T-cell (primary cell): ENCODE measurements around the gene MRC2. TPM values are rescaled to one million over a fixed set of nuclear protein-coding genes. Genes with fewer than 3 reads are reported as not detected.
A peak's percentile ranks its signal among the peaks of the same experiment; 100 is the strongest.

Source experiments
- ATAC-seq, 4 experiments: fragments of 200-7000 bp in 3 of 4; fragments of 150-1000 bp in 1 of 4; cut with Tn5 transposase; replicated peaks in 1 of 4; 1 replicate in 3 of 4; 2 replicates in 1 of 4; pipeline ENCODE4 v1.10.0; 2021; ENCODE audit warnings: moderate library complexity in 3 of 4, mild to moderate bottlenecking in 2 of 4, moderate number of reproducible peaks in 1 of 4
- CTCF ChIA-PET, 2 donors: fragments of 300-600 bp; sonication (Branson Sonifier 250); formaldehyde crosslinking; loops; one replicate each; lab custom pipeline; 2022; ENCODE audit warnings: antibody characterized with exemption in 2 of 2; lab: Charles Lee
- POLR2A ChIA-PET, 2 donors: fragments of 300-600 bp; sonication (Branson Sonifier 250); formaldehyde crosslinking; loops; one replicate each; lab custom pipeline; 2022; ENCODE audit warnings: antibody characterized with exemption in 2 of 2; lab: Charles Lee
- DNase-seq, 35 experiments: peaks; one replicate each; pipeline versions ENCODE4 v3.0.0 to v3.0.0-alpha.2; 2013 to 2023
- H3K27ac ChIP-seq: one replicate; pipeline ENCODE4 v1.5.1; 2013; ENCODE audit warnings: low read length
- H3K27me3 ChIP-seq, 2 experiments: replicated peaks in 1 of 2; 1 replicate in 1 of 2; 2 replicates in 1 of 2; pipeline versions ENCODE4 v1.6.1 to v1.7.0; 2013; ENCODE audit warnings: low read length in 1 of 2, mixed read lengths in 1 of 2; ENCODE audit not compliant: control insufficient read depth in 2 of 2, insufficient read depth in 2 of 2; ENCODE audit errors: extremely low read depth in 1 of 2
- H3K36me3 ChIP-seq, 2 donors: 1 replicate in 1 of 2; 2 replicates in 1 of 2; pipeline versions ENCODE4 v1.6.1 to v1.7.0; 2013; ENCODE audit warnings: low read length in 1 of 2; ENCODE audit not compliant: control insufficient read depth in 2 of 2, insufficient read depth in 1 of 2; ENCODE audit errors: extremely low read depth in 1 of 2
- H3K4me1 ChIP-seq, 2 experiments: 1 replicate in 1 of 2; 2 replicates in 1 of 2; pipeline versions ENCODE4 v1.6.1 to v1.7.0; 2013; ENCODE audit warnings: low read length in 2 of 2, mixed read lengths in 1 of 2; ENCODE audit not compliant: insufficient read depth in 2 of 2, control insufficient read depth in 1 of 2; ENCODE audit errors: extremely low read depth in 1 of 2
- H3K4me3 ChIP-seq, 2 donors: 1 replicate in 1 of 2; 2 replicates in 1 of 2; pipeline versions ENCODE4 v1.5.1 to v1.7.0; 2013; ENCODE audit warnings: mild to moderate bottlenecking in 2 of 2, low read length in 1 of 2, moderate library complexity in 1 of 2; ENCODE audit not compliant: control insufficient read depth in 1 of 2; ENCODE audit errors: extremely low read depth in 1 of 2
- H3K9me3 ChIP-seq: 2 replicates; pipeline ENCODE4 v1.7.0; 2013
- H3K27ac Mint-ChIP-seq, 2 donors: one replicate each; pipeline ENCODE4 v1.8.0; 2020 to 2021; ENCODE audit warnings: mild to moderate bottlenecking in 2 of 2, mixed read lengths in 2 of 2
- H3K27me3 Mint-ChIP-seq, 2 donors: one replicate each; pipeline ENCODE4 v1.8.0; 2021 to 2022; ENCODE audit warnings: mixed read lengths in 2 of 2
- H3K36me3 Mint-ChIP-seq: one replicate; pipeline ENCODE4 v1.8.0; 2021; ENCODE audit warnings: mixed read lengths
- H3K4me1 Mint-ChIP-seq, 3 donors: one replicate each; pipeline ENCODE4 v1.8.0; 2020 to 2022; ENCODE audit warnings: mixed read lengths in 3 of 3, mild to moderate bottlenecking in 1 of 3
- H3K4me3 Mint-ChIP-seq, 3 donors: one replicate each; pipeline ENCODE4 v1.8.0; 2020 to 2022; ENCODE audit warnings: mild to moderate bottlenecking in 3 of 3, mixed read lengths in 3 of 3, moderate library complexity in 3 of 3
- H3K9me3 Mint-ChIP-seq, 3 donors: one replicate each; pipeline ENCODE4 v1.8.0; 2020 to 2022; ENCODE audit warnings: mixed read lengths in 3 of 3
- WGBS: methylation state at CpG from one replicate; pipeline ENCODE4 v1.1.5; 2013; ENCODE audit warnings: missing lambda C conversion rate; ENCODE audit not compliant: insufficient coverage; 5-methylcytosine and 5-hydroxymethylcytosine counted together
- total RNA-seq, 35 experiments: library from RNA in 6 of 35; stranded (reverse) in 6 of 35; fragments of 120-200 nt in 1 of 35; gene quantifications; one replicate each; pipeline versions ENCODE4 v1.2.1 to v1.2.4 and lab custom pipeline; 2013 to 2026

MRC2 gene
- total RNA-seq, 5 donors from 2014 or later (not counting 1 experiment from before 2014, with no cell fraction given) = 4.0 to 7.6 (median 5.2) TPM

- peaks cover 23 to 42% (median 23%) of the 10 kb centered on the region in 3 donors for H3K4me1 Mint-ChIP-seq
- H3K27me3 Mint-ChIP-seq = peaks cover 3 to 4% of the 10 kb centered on the region in 2 donors
- POLR2A ChIA-PET = interaction anchor here (0.6 to 0.7 kb wide), 2 partner anchors 12 to 18 kb away, joined by 3 to 4 read pairs; no protein-coding TSS in a partner anchor
- H3K4me1 ChIP-seq = peaks cover 4 to 21% of the 10 kb centered on the region in 2 experiments
- H3K36me3 Mint-ChIP-seq = peaks cover 7% of the 10 kb centered on the region
- DNase-seq (no peak), ATAC-seq (no peak)
- no peaks in the 10 kb centered on the region for H3K9me3 ChIP-seq
- H3K36me3 ChIP-seq = no peaks in the 10 kb centered on the region
- CTCF ChIA-PET = interaction anchor here in 1 of 2 donors (0.6 kb wide), 2 partner anchors 21 to 46 kb away, joined by 4 read pairs; no protein-coding TSS in a partner anchor
- no peak overlapping the region for H3K27ac ChIP-seq
- no peak overlapping the region for H3K4me3 ChIP-seq
- WGBS = no CpG with 5 or more reads among the region's 1 CpG
- H3K9me3 Mint-ChIP-seq = no peaks in the 10 kb centered on the region
- H3K27ac Mint-ChIP-seq = peak overlapping the region in 1 of 2 donors; percentile 29
- H3K4me3 Mint-ChIP-seq = no peak overlapping the region
- H3K27me3 ChIP-seq = no peaks in the 10 kb centered on the region
These were observed 95.2 kb downstream of the MRC2 start for GRCh38 chr17:62722625-62723024.

- POLR2A ChIA-PET = no interaction called here
These were observed 96.4 kb downstream of the MRC2 start for GRCh38 chr17:62723842-62724241.

GRCh38 chr17:62724398-62725146 is 97.1 kb downstream of the MRC2 start:
- no peaks in the 10 kb centered on the region for H3K9me3 ChIP-seq
- ATAC-seq (peak; percentile 95 to 98 (median 96)), DNase-seq (peak; percentile 44 to 86 (median 61))
- Mint-ChIP-seq H3K27ac (peak overlapping the region; percentile 99), H3K27me3 (peaks cover 1 to 4% of the 10 kb centered on the region in 2 donors), H3K36me3 (peaks cover 6% of the 10 kb centered on the region), H3K4me3 (peak overlapping the region; percentile 68 to 81 (median 78)), H3K4me1 (peaks cover 23 to 36% (median 23%) of the 10 kb centered on the region in 3 donors), H3K9me3 (no peaks in the 10 kb centered on the region)
- ChIA-PET CTCF (interaction anchor here (0.5 to 1.4 kb wide), 6 partner anchors 19 to 897 kb away, joined by 3 to 5 read pairs (median 4); no protein-coding TSS in a partner anchor), POLR2A (no interaction called here)
- peak overlapping the region; percentile 1 to 20 for H3K4me3 ChIP-seq
- no peaks in the 10 kb centered on the region for H3K27me3 ChIP-seq
- H3K4me1 ChIP-seq = peaks cover 4 to 21% of the 10 kb centered on the region in 2 experiments
- H3K27ac ChIP-seq = peak overlapping the region; percentile 86
- under 1% methylated on average over 11 of the region's 16 CpGs for WGBS
- no peaks in the 10 kb centered on the region for H3K36me3 ChIP-seq

More at GRCh38 chr17:62723842-62724241, 96.4 kb downstream of the MRC2 start:
- Histone ChIP-seq H3K4me1 (peaks cover 4 to 21% of the 10 kb centered on the region in 2 experiments), H3K9me3 (no peaks in the 10 kb centered on the region), H3K27me3 (no peaks in the 10 kb centered on the region), H3K27ac (peak overlapping the region; percentile 86), H3K4me3 (no peak overlapping the region), H3K36me3 (no peaks in the 10 kb centered on the region)
- Mint-ChIP-seq H3K4me1 (peaks cover 23 to 37% (median 23%) of the 10 kb centered on the region in 3 donors), H3K9me3 (no peaks in the 10 kb centered on the region), H3K27me3 (peaks cover 3 to 4% of the 10 kb centered on the region in 2 donors), H3K36me3 (peaks cover 7% of the 10 kb centered on the region), H3K4me3 (peak overlapping the region; percentile 46 to 78 (median 68)), H3K27ac (peak overlapping the region; percentile 99)
- ATAC-seq (no peak), DNase-seq (no peak)
- CTCF ChIA-PET = interaction anchor here (0.5 to 1.4 kb wide), 5 partner anchors 18 to 898 kb away, joined by 3 to 5 read pairs (median 4); no protein-coding TSS in a partner anchor
- 91% methylated on average over 4 of the region's 7 CpGs for WGBS

GRCh38 chr17:62725791-62726249 is 98.3 kb downstream of the MRC2 start:
- no peaks in the 10 kb centered on the region for H3K27me3 ChIP-seq
- ChIA-PET CTCF (no interaction called here), POLR2A (no interaction called here)
- Mint-ChIP-seq H3K9me3 (no peaks in the 10 kb centered on the region), H3K36me3 (no peaks in the 10 kb centered on the region), H3K4me1 (peaks cover 23 to 30% (median 23%) of the 10 kb centered on the region in 3 donors), H3K27me3 (no peaks in the 10 kb centered on the region), H3K27ac (peak overlapping the region; percentile 99), H3K4me3 (no peak overlapping the region)
- no peaks in the 10 kb centered on the region for H3K36me3 ChIP-seq
- peaks cover 4 to 21% of the 10 kb centered on the region in 2 experiments for H3K4me1 ChIP-seq
- peak overlapping the region; percentile 86 for H3K27ac ChIP-seq
- ATAC-seq = no peak
- whole genome bisulfite sequencing = 83% methylated on average over 1 of the region's 5 CpGs
- H3K4me3 ChIP-seq = no peak overlapping the region
- no peak for DNase-seq
- no peaks in the 10 kb centered on the region for H3K9me3 ChIP-seq

- H3K36me3 ChIP-seq = no peaks in the 10 kb centered on the region
- Mint-ChIP-seq H3K4me3 (no peak overlapping the region), H3K27me3 (no peaks in the 10 kb centered on the region), H3K27ac (no peak overlapping the region), H3K36me3 (no peaks in the 10 kb centered on the region), H3K4me1 (peaks cover 23 to 30% (median 23%) of the 10 kb centered on the region in 3 donors), H3K9me3 (no peaks in the 10 kb centered on the region)
- no peak for DNase-seq
- H3K27me3 ChIP-seq = no peaks in the 10 kb centered on the region
- WGBS = 75% methylated on average over 3 of the region's 6 CpGs
- ChIA-PET POLR2A (no interaction called here), CTCF (interaction anchor here in 1 of 2 donors (0.5 kb wide), 1 partner anchor 546 kb away, joined by 4 read pairs; no protein-coding TSS in a partner anchor)
- no peak overlapping the region for H3K4me3 ChIP-seq
- no peaks in the 10 kb centered on the region for H3K9me3 ChIP-seq
- H3K4me1 ChIP-seq = peaks cover 4 to 21% of the 10 kb centered on the region in 2 experiments
- no peak overlapping the region for H3K27ac ChIP-seq
- no peak for ATAC-seq
These were observed 100.6 kb downstream of the MRC2 start for GRCh38 chr17:62727916-62728672.

GRCh38 chr17:62732125-62732524 is 104.7 kb downstream of the MRC2 start:
- no peaks in the 10 kb centered on the region for H3K27me3 Mint-ChIP-seq
- H3K36me3 Mint-ChIP-seq = no peaks in the 10 kb centered on the region
- Histone ChIP-seq H3K9me3 (no peaks in the 10 kb centered on the region), H3K36me3 (no peaks in the 10 kb centered on the region), H3K4me3 (no peak overlapping the region), H3K27me3 (no peaks in the 10 kb centered on the region), H3K27ac (no peak overlapping the region), H3K4me1 (no peaks in the 10 kb centered on the region)
- 90% methylated on average over 2 of the region's 5 CpGs for WGBS
- no peaks in the 10 kb centered on the region for H3K9me3 Mint-ChIP-seq
- no peak for ATAC-seq
- no peak for DNase-seq
- no peak overlapping the region for H3K27ac Mint-ChIP-seq
- POLR2A ChIA-PET = no interaction called here
- H3K4me3 Mint-ChIP-seq = no peak overlapping the region
- CTCF ChIA-PET = no interaction called here
- H3K4me1 Mint-ChIP-seq = no peaks in the 10 kb centered on the region
